B cell (primary cell): ENCODE data around the gene PRRG1.

Experiments used
- EZH2 ChIP-seq: IDR thresholded peaks from 2 replicates; pipeline ENCODE4 v1.6.1; 2012; ENCODE audit warnings: borderline replicate concordance, low read depth, mild to moderate bottlenecking, moderate library complexity, low read length; ENCODE audit not compliant: insufficient read depth, poor library complexity, severe bottlenecking
- TF ChIP-seq, protein P1 (sequence below): fragments of 200-600 bp; IDR thresholded peaks from one replicate; pipeline ENCODE4 v1.8.0; 2022; ENCODE audit warnings: antibody characterized with exemption, mild to moderate bottlenecking

DNA sequence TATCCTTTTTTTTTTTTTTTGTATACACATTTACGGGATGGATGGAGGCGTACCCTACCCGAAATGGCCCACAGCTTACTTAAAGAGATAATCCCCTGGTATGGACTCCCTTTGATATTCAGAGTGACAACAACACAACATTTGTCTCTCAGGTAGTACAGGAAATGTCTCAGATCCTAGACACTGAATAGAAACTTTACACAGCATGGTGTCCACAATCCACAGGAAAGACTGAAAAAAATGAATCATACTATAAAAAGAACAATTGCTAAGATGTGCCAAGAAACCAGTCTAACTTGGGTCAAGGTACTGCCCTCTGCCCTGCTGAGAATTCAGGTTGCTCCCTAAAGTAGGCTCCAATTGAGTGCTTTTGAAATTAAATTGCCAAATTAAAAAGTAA lies 121.5 kb downstream of the PRRG1 start:
- TF ChIP-seq EZH2: no peak
- TF ChIP-seq, protein P1, sequence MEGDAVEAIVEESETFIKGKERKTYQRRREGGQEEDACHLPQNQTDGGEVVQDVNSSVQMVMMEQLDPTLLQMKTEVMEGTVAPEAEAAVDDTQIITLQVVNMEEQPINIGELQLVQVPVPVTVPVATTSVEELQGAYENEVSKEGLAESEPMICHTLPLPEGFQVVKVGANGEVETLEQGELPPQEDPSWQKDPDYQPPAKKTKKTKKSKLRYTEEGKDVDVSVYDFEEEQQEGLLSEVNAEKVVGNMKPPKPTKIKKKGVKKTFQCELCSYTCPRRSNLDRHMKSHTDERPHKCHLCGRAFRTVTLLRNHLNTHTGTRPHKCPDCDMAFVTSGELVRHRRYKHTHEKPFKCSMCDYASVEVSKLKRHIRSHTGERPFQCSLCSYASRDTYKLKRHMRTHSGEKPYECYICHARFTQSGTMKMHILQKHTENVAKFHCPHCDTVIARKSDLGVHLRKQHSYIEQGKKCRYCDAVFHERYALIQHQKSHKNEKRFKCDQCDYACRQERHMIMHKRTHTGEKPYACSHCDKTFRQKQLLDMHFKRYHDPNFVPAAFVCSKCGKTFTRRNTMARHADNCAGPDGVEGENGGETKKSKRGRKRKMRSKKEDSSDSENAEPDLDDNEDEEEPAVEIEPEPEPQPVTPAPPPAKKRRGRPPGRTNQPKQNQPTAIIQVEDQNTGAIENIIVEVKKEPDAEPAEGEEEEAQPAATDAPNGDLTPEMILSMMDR: no peak
